H1 (cell line): ENCODE results near the gene BMPR1A. TPM values are rescaled to one million over a fixed set of nuclear protein-coding genes. Genes with fewer than 3 reads are reported as not detected.
"Not testable (repeated sequence)": the region's sequence is repeated elsewhere in the genome, so short reads cannot be mapped to it uniquely, and the experiment has no call there.

Experiments used
- CTCF ChIA-PET: fragments of 300-600 bp; sonication (Branson Sonifier 250); formaldehyde crosslinking; loops from one replicate; lab custom pipeline; 2021; ENCODE audit not compliant: partially characterized antibody; lab: Charles Lee
- POLR2A ChIA-PET: fragments of 300-600 bp; sonication (Branson Sonifier 250); formaldehyde crosslinking; loops from one replicate; lab custom pipeline; 2021; ENCODE audit warnings: inconsistent platforms; ENCODE audit not compliant: partially characterized antibody; lab: Charles Lee
- DNase-seq, 2 experiments: peaks; one replicate each; pipeline versions ENCODE4 v3.0.0 to v3.0.0-alpha.2; 2010 to 2022; ENCODE audit warnings: low spot score in 2 of 2, low read depth in 1 of 2, mixed read lengths in 1 of 2
- FAIRE-seq: peaks from 2 replicates; lab custom pipeline; 2011; peaks lifted over from hg19 to GRCh38; lab: Jason Lieb, UNC
- H2AFZ ChIP-seq: 2 replicates; pipeline ENCODE4 v1.8.1; 2012; ENCODE audit warnings: low read length, inconsistent platforms
- H2AK5ac ChIP-seq: 2 replicates; pipeline ENCODE4 v1.6.1; 2013; ENCODE audit warnings: low read depth, low read length
- H2BK120ac ChIP-seq: replicated peaks from 2 replicates; pipeline ENCODE3; 2013; ENCODE audit warnings: low read depth, low read length, inconsistent platforms
- H2BK12ac ChIP-seq: 2 replicates; pipeline ENCODE4 v1.6.1; 2013; ENCODE audit warnings: low read depth, low read length
- H2BK15ac ChIP-seq: 2 replicates; pipeline ENCODE4 v1.6.1; 2013; ENCODE audit warnings: low read length
- H2BK20ac ChIP-seq: 2 replicates; pipeline ENCODE4 v1.6.1; 2013; ENCODE audit warnings: low read length
- H2BK5ac ChIP-seq: 2 replicates; pipeline ENCODE4 v1.6.1; 2013; ENCODE audit warnings: low read depth, low read length
- H3K14ac ChIP-seq: 2 replicates; pipeline ENCODE4 v1.6.1; 2013; ENCODE audit warnings: inconsistent platforms; ENCODE audit not compliant: insufficient read length
- H3K18ac ChIP-seq: 2 replicates; pipeline ENCODE4 v1.6.1; 2013; ENCODE audit warnings: low read length; ENCODE audit errors: extremely low read depth
- H3K23ac ChIP-seq: 2 replicates; pipeline ENCODE4 v1.6.1; 2013; ENCODE audit warnings: inconsistent platforms; ENCODE audit not compliant: insufficient read length
- H3K23me2 ChIP-seq: 2 replicates; pipeline ENCODE4 v1.6.1; 2013; ENCODE audit warnings: low read depth, low read length
- H3K27ac ChIP-seq: 2 replicates; pipeline ENCODE4 v1.6.1; 2011; ENCODE audit warnings: low read depth, low read length, inconsistent platforms
- H3K27me3 ChIP-seq, 4 experiments: replicated peaks in 1 of 4; 1 replicate in 1 of 4; 2 replicates in 3 of 4; pipeline versions ENCODE4 v1.6.1 to v1.8.1; 2011 to 2013; ENCODE audit warnings: low read length in 3 of 4, mild to moderate bottlenecking in 3 of 4, inconsistent platforms in 2 of 4, mixed read lengths in 2 of 4, moderate library complexity in 1 of 4; ENCODE audit not compliant: control insufficient read depth in 3 of 4, insufficient read depth in 3 of 4; ENCODE audit errors: extremely low read depth in 1 of 4
- H3K36me3 ChIP-seq, 4 experiments: 2 replicates each; pipeline versions ENCODE4 v1.6.1 to v1.8.1; 2011 to 2013; ENCODE audit warnings: mild to moderate bottlenecking in 4 of 4, low read length in 3 of 4, moderate library complexity in 2 of 4, control low read depth in 1 of 4, inconsistent platforms in 1 of 4; ENCODE audit not compliant: insufficient read depth in 4 of 4, control insufficient read depth in 2 of 4
- H3K4ac ChIP-seq: replicated peaks from 2 replicates; pipeline ENCODE3; 2013; ENCODE audit warnings: low read length, low read depth, mixed read lengths, inconsistent platforms; ENCODE audit not compliant: insufficient read length
- H3K4me1 ChIP-seq, 4 experiments: replicated peaks in 1 of 4; 1 replicate in 1 of 4; 2 replicates in 3 of 4; pipeline versions ENCODE4 v1.6.1 to v1.8.1; 2011 to 2013; ENCODE audit warnings: low read length in 3 of 4, inconsistent platforms in 2 of 4, mixed read lengths in 1 of 4; ENCODE audit not compliant: insufficient read depth in 4 of 4, control insufficient read depth in 3 of 4
- H3K4me2 ChIP-seq, 2 experiments: 2 replicates each; pipeline versions ENCODE4 v1.6.1 to v1.8.1; 2011 to 2013; ENCODE audit warnings: low read depth in 2 of 2, low read length in 2 of 2, control low read depth in 1 of 2, inconsistent platforms in 1 of 2, mild to moderate bottlenecking in 1 of 2; ENCODE audit not compliant: insufficient read depth in 1 of 2
- H3K4me3 ChIP-seq, 4 experiments: fragments of 200-600, 300-600 bp in 1 of 4; sonication (generic), shearing (Covaris generic), sonication (Bioruptor Twin) in 1 of 4; 2 replicates each; pipeline versions ENCODE4 v1.5.1 to v1.8.1; 2011 to 2016; ENCODE audit warnings: low read length in 4 of 4, low read depth in 3 of 4, control low read depth in 2 of 4, inconsistent platforms in 2 of 4, mild to moderate bottlenecking in 2 of 4, mixed read lengths in 1 of 4, moderate library complexity in 1 of 4; ENCODE audit not compliant: insufficient read depth in 2 of 4; ENCODE audit errors: extremely low read depth in 1 of 4
- H3K56ac ChIP-seq: replicated peaks from 2 replicates; pipeline ENCODE3; 2013; ENCODE audit warnings: low read depth, mild to moderate bottlenecking, mixed read lengths, low read length, inconsistent platforms; ENCODE audit not compliant: insufficient read length
- H3K79me1 ChIP-seq: 2 replicates; pipeline ENCODE4 v1.6.1; 2013; ENCODE audit warnings: low read depth, low read length, control low read depth
- H3K79me2 ChIP-seq, 2 experiments: 2 replicates each; pipeline versions ENCODE4 v1.6.1 to v1.8.1; 2012 to 2013; ENCODE audit warnings: low read length in 2 of 2, mild to moderate bottlenecking in 2 of 2, inconsistent platforms in 1 of 2; ENCODE audit not compliant: insufficient read depth in 2 of 2, control insufficient read depth in 1 of 2
- H3K9ac ChIP-seq, 4 experiments: replicated peaks in 1 of 4; 1 replicate in 1 of 4; 2 replicates in 3 of 4; pipeline versions ENCODE4 v1.6.1 to v1.8.1; 2011 to 2013; ENCODE audit warnings: low read depth in 3 of 4, low read length in 3 of 4, control low read depth in 2 of 4, mild to moderate bottlenecking in 2 of 4, moderate library complexity in 2 of 4, inconsistent platforms in 1 of 4; ENCODE audit errors: extremely low read depth in 1 of 4
- H3K9me3 ChIP-seq, 2 experiments: 2 replicates each; pipeline versions ENCODE4 v1.6.1 to v1.8.1; 2012 to 2013; ENCODE audit warnings: mild to moderate bottlenecking in 2 of 2, moderate library complexity in 2 of 2, control low read depth in 1 of 2, inconsistent platforms in 1 of 2, low read depth in 1 of 2, low read length in 1 of 2, mixed read lengths in 1 of 2; ENCODE audit not compliant: insufficient read depth in 2 of 2
- H4K20me1 ChIP-seq, 2 experiments: replicated peaks in 1 of 2; 2 replicates each; pipeline versions ENCODE3 to v1.8.1; 2011 to 2013; ENCODE audit warnings: inconsistent platforms in 2 of 2, low read length in 2 of 2, mild to moderate bottlenecking in 1 of 2; ENCODE audit not compliant: insufficient read depth in 2 of 2, control insufficient read depth in 1 of 2
- H4K5ac ChIP-seq: 2 replicates; pipeline ENCODE4 v1.6.1; 2013; ENCODE audit warnings: low read length, low read depth, mixed read lengths, inconsistent platforms; ENCODE audit not compliant: insufficient read length
- H4K8ac ChIP-seq: 2 replicates; pipeline ENCODE4 v1.8.0; 2013; ENCODE audit warnings: mild to moderate bottlenecking, moderate library complexity, low read length, inconsistent platforms; ENCODE audit not compliant: insufficient read depth; ENCODE audit errors: extremely low read depth
- H4K91ac ChIP-seq: replicated peaks from 2 replicates; pipeline ENCODE3; 2013; ENCODE audit warnings: low read length, mixed read lengths, inconsistent platforms; ENCODE audit not compliant: insufficient read length
- WGBS, 2 experiments: shearing (Covaris generic) in 1 of 2; methylation state at CpG; one replicate each; pipeline versions ENCODE4 v1.1.6 to v1.1.7; 2013 to 2015; ENCODE audit warnings: low lambda C conversion rate in 2 of 2, mixed read lengths in 2 of 2, inconsistent platforms in 1 of 2, low coverage in 1 of 2, missing lambda C conversion rate in 1 of 2; ENCODE audit not compliant: insufficient replicate concordance in 2 of 2, insufficient coverage in 1 of 2, insufficient read length in 1 of 2; ENCODE audit errors: extremely low coverage in 1 of 2, missing lambda C conversion rate in 1 of 2; 5-methylcytosine and 5-hydroxymethylcytosine counted together
- polyA plus RNA-seq, 7 experiments: library from polyadenylated mRNA; depleted of rRNA in 3 of 7; stranded (reverse) in 5 of 7; unstranded in 2 of 7; fragments of >200 nt in 5 of 7; fragments of 200-250 nt in 2 of 7; gene quantifications; 1 replicate in 5 of 7; 2 replicates in 1 of 7; 4 replicates in 1 of 7; pipeline versions ENCODE4 v1.2.1 to v1.2.3, GENCODE V29; 2011 to 2013; ENCODE audit warnings: missing spikeins in 2 of 7, mixed read lengths in 2 of 7
- total RNA-seq: library from RNA; stranded (reverse); fragmentation: NEBNext Ultra II Directional; extraction: Animal tissue kit (Norgen Biotek cat#: 25700); gene quantifications from 2 replicates; pipeline ENCODE4 v1.2.1, GENCODE V29; 2021

Gene BMPR1A
- total and polyA plus RNA-seq, 2 of the 8 experiments (the other 6 are each of a cell fraction or from before 2014, with no cell fraction given), result 34.4 to 129 TPM

DNA sequence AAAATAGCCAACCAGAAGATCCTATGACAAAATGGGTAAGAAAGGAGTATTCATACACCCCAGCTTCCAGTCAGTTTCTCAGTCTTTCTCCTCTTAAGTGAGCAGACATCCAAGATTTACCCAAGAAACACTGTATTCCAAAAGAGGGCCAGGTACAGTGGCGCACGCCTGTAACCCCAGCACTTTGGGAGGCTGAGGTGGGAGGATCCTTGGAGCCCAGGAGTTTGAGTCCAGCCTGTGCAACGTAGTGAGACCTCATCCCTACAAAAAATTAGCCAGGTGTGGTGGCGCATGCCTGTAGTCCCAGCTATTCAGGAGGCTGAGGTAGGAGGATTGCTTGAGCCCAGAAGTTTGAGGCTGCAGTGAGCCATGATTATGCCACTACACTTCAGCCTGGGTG lies 191.4 kb downstream of the BMPR1A start:
- H3K36me3 ChIP-seq, H4K20me1 ChIP-seq, H3K27me3 ChIP-seq, H3K9ac ChIP-seq, H2AFZ ChIP-seq, H2AK5ac ChIP-seq, H2BK15ac ChIP-seq, H3K4me1 ChIP-seq, H3K79me2 ChIP-seq, H3K79me1 ChIP-seq, H2BK20ac ChIP-seq, H4K5ac ChIP-seq, H3K56ac ChIP-seq, H3K27ac ChIP-seq, H2BK12ac ChIP-seq, H3K9me3 ChIP-seq, H3K18ac ChIP-seq, FAIRE-seq, H2BK5ac ChIP-seq, H4K8ac ChIP-seq, H4K91ac ChIP-seq, H3K23ac ChIP-seq, H3K14ac ChIP-seq, H3K4me3 ChIP-seq, H3K4ac ChIP-seq, H3K23me2 ChIP-seq, H3K4me2 ChIP-seq, H2BK120ac ChIP-seq: not testable (repeated sequence)
- 91% methylated on average over 4 of the region's 4 CpGs; no CpG with 5 or more reads in 1 of the 2 experiments for WGBS, 2 experiments
- CTCF ChIA-PET, result interaction anchor here (1.0 to 26.4 kb wide), 3 partner anchors 8 to 29 kb away, joined by 3 to 975 read pairs (median 7); partner anchors contain the start of genes ADIRF, MMRN2 and SNCG
- POLR2A ChIA-PET, result interaction anchor here (2.8 kb wide), 1 partner anchor 8 kb away, joined by 38 read pairs; the partner anchor contains the start of gene MMRN2
- peak in 1 of 2 experiments; percentile 38 for DNase-seq
